ENCODE results near the gene HSD17B11.
"Not testable (repeated sequence)": the region's sequence is repeated elsewhere in the genome, so short reads cannot be mapped to it uniquely, and the experiment has no call there.

HSD17B11 gene

DNA sequence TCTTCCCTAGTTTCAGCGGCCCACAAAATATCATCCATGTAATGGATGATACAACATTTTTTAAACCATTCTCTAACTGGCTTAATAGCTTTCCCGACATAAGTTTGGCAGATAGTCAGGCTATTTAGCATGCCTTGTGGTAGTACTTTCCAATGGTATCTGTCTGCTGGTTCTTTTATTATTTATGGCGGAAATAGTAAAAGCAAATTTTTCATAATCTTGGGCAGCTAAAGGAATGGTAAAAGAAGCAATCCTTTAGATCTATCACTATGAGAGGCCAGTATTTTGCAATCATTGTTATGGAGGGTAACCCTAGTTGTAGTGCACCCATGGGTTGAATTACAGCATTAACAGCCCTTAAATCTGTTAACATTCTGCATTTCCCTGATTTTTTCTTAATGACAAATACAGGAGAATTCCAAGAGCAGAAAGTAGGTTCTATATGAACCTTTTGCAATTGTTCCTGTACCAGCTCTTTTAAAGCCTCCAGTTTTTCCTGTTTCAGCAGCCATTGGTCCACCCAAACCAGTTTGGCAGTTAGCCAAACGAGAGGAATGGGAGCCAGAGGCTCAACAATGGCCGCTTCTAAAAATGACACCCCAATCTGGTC lies 14.3 kb upstream of the HSD17B11 start:
- no peak for DNase-seq (ENCODE audit: low spot score)

GRCh38 chr4:87403732-87404131 lies 12.7 kb upstream of the HSD17B11 start:
- DNase-seq (ENCODE audit: low spot score), result not testable (repeated sequence)

GRCh38 chr4:87399954-87400353 lies 9.0 kb upstream of the HSD17B11 start:
- no peak for DNase-seq (ENCODE audit: low spot score)

DNA sequence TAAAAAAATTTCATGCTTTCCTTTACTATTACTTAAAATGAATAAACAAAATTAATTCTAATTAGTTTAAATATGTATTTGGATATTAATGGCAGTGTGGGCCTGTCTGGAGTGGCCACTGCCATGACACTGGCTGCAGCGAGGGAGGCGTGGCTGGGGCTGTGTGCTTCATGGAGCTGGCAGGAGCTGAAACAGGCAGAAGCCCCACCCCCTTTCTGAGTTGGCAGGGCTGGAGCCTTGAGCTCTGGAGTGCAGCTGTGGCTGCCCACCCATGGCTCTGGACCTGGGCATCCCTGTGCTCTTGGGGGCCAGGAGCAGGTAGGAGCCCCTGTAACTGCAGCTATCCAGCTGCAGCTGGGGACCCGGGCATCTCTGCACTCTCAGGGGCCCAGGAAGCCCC lies 8.2 kb upstream of the HSD17B11 start:
- peak; percentile 29 for DNase-seq (ENCODE audit: low spot score)

DNA sequence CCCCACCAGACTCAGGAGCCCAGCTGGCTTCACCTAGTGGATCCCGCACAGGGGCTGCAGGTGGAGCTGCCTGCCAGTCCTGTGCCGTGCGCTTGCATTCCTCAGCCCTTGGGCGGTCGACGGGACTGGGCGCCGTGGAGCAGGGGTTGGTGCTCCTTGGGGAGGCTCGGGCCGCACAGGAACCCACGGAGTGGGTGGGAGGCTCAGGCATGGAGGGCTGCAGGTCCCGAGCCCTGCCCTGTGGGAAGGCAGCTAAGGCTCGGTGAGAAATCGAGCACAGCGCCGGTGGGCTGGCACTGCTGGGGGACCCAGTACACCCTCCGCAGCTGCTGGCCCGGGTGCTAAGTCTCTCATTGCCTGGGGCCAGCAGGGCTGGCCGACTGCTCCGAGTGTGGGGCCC lies 4.9 kb upstream of the HSD17B11 start:
- not testable (repeated sequence) for DNase-seq (ENCODE audit: low spot score)

GRCh38 chr4:87395073-87395472 lies 4.1 kb upstream of the HSD17B11 start:
- DNase-seq (ENCODE audit: low spot score), result not testable (repeated sequence)

DNA sequence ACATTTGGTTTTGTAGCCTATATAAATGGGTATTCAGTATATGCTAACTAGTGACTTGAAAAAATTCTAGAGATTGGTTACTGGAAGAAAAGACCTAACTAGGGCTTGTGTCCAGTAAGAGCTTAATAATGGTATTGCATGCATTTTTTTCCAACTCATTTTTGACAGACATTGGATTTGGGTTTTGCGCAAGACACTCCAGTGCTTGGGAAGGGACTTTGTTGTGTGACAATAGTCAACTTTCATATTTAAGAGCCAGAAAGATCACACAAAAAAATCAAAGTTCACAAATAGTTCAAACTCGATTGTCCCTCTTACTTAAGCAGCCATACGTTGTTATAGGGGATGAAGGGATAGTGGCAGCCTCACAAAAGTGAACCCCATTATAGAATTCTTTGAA lies 1.2 kb upstream of the HSD17B11 start:
- DNase-seq (ENCODE audit: low spot score), result no peak

GRCh38 chr4:87391576-87392054 lies 627 bp upstream of the HSD17B11 start:
- DNase-seq (ENCODE audit: low spot score), result no peak

GRCh38 chr4:87390551-87390890 lies 467 bp downstream of the HSD17B11 start:
- DNase-seq (ENCODE audit: low spot score), result no peak

DNA sequence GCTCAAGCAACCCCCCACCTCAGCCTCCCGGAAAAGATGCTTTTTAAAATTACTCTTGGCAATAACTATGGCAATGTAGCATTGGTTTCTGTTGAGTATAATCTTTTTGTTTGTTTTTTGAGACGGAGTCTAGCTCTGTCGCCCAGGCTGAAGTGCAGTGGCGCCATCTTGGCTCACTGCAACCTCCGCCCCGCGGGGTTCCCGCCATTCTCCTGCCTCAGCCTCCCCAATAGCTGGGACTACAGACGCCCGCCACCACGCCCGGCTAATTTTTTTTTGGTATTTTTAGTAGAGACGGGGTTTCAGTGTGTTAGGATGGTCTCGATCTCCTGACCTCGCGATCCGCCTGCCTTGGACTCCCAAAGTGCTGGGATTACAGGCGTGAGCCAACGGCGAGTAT lies 933 bp downstream of the HSD17B11 start:
- DNase-seq (ENCODE audit: low spot score), result not testable (repeated sequence)

DNA sequence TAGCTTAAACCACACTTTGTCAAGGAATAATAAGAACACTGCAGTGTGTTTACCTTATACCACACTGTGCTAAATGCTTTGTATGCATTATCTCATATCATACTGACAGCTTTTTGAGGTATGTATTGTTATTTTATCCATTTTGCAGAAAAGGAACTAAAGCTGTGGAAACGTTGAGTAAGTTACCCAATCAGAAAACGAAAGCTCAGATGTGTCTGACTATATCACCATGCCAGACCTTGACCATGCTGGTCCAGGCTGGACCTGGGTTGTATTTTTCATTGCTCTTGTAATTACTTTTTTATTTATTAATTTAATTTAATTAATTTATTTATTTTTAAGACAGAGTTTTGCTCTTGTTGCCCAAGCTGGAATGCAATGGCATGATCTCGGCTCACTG lies 2.1 kb downstream of the HSD17B11 start:
- no peak for DNase-seq (ENCODE audit: low spot score)

DNA sequence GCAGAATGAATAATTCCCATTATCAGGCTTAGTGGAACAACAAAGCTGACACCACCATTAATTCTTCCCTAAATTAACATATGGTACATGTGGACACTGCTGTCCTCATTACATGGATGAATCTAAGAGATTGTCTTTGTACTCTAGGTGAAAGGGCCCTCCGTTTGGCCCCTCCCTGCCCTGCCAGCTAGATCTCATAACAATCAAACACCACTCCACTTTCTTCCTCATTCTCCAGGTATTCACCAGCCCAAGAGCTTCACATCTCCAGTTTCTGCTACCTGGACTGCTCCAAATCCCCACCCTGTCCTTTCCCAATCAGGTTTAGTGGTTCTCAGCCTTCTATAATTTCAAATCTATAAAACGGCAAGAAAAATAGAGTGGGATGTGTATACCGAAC lies 3.8 kb downstream of the HSD17B11 start:
- no peak for DNase-seq (ENCODE audit: low spot score)

- DNase-seq (ENCODE audit: low spot score), result not testable (repeated sequence)
These were observed 6.4 kb downstream of the HSD17B11 start for GRCh38 chr4:87384466-87385132.

DNA sequence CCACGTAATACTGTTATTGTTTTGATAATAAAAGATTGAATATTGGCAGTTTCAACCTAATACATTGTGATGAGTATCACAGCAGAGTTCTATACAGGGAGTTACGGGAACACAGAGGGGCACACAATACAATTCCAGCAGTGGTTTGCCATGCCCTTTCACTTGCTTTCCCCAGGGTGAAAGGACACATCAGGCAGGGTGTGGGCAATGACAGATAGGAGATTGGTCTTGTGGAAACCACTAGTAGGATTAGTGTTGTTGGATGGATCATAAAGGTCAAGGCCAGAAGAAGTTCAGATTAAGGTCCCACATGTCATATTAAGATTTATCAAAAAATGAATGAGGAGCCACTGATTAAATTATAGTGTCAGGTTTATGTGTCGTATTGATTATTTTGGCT lies 8.1 kb downstream of the HSD17B11 start:
- no peak for DNase-seq (ENCODE audit: low spot score)

DNA sequence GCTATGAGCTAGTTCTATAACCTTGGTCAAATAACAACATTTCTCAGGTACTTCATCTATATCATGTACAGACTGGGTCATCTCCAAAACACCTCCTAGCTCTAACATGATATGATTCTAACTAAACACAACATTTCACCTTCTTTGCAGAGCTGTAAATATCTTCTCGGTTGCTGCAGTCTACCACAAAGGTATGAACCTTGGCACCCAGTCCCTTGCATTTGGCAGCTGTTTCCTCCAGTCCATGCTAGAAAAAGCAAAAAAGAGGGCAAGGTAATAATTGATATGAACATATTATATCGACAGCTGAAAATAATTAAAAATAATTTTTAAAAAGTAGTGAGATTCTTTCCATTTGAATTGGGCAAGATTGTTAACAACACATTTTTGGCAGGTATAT lies 8.9 kb downstream of the HSD17B11 start:
- no peak for DNase-seq (ENCODE audit: low spot score)

GRCh38 chr4:87377816-87378215 lies 13.2 kb downstream of the HSD17B11 start:
- DNase-seq (ENCODE audit: low spot score), result no peak

DNA sequence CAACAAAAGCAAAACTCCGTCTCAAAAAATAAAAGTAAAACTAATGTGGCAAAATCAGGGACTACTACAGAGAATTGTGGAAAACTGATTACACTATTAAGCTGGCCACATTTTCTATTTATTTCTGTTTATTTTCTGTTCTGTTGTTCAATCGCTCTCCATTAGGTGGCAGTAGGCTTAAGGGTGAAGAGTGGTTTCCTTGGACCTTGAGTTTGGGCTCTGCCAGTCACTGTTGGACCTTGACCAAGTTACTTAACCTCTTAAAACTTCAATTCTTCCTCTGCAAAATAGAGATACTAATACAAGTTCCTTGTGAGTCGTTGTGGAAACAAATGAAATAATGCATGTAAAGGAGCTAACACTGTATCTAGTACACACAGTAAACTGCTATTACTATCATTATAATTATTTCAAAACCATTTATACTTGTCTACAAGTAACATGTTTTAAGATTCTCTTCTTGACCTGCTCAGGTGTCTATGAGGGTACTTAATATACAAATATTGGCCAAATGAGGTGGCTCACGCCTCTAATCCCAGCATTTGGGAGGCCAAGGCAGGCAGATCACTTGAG lies 15.2 kb downstream of the HSD17B11 start:
- peak; percentile 73 for DNase-seq (ENCODE audit: low spot score)

DNA sequence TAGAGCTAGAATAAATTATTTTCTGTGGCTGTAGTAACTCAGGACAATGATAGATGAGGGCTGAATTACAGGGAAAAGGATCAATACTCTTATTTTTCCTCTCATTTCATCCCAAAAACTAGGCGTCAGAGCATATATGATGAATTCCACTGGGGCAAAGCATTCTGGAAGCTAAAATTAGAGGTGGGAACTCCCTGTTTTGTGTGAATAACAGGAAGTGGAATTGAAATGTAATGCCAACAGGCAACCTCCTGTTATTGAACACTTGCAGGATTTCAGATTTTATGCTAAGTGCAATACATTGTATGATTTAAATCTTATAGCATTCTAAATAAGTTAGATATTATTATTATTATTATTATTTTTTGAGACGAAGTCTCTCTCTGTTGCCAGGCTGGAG lies 20.9 kb downstream of the HSD17B11 start:
- DNase-seq (ENCODE audit: low spot score), result no peak

GRCh38 chr4:87366521-87367162 lies 24.3 kb downstream of the HSD17B11 start:
- DNase-seq (ENCODE audit: low spot score), result no peak

GRCh38 chr4:87365348-87365747 lies 25.6 kb downstream of the HSD17B11 start:
- DNase-seq (ENCODE audit: low spot score), result no peak

- DNase-seq (ENCODE audit: low spot score), result no peak
These were observed 27.4 kb downstream of the HSD17B11 start for GRCh38 chr4:87363552-87363951.

DNA sequence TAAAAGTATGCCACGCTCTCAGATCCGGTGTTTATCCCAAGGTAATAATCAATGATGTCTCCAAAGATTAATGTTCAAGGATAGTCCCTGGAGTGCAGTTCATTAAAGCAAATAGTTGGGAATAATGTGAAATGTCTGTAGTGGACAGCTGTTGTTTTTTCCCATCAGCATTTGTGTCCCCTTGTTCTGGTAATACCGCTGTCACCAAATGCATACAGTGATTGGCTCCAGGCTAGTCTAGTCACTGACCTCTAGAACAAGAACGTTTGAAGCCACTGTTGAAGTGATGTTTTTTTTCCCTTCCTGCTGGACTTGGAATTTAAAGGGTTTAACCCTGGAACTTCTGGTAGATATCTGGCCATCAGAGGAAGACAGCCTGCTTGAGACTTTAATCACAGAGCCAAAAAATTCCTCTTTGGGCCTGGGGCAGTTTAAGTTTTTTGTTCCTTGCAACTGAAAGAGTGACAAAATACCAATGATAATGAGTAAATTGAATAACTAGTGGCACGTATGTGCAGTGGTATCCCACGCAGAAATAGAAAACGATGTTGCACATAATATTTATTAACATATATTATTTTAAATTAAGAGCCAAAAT lies 30.6 kb downstream of the HSD17B11 start:
- no peak for DNase-seq (ENCODE audit: low spot score)

DNA sequence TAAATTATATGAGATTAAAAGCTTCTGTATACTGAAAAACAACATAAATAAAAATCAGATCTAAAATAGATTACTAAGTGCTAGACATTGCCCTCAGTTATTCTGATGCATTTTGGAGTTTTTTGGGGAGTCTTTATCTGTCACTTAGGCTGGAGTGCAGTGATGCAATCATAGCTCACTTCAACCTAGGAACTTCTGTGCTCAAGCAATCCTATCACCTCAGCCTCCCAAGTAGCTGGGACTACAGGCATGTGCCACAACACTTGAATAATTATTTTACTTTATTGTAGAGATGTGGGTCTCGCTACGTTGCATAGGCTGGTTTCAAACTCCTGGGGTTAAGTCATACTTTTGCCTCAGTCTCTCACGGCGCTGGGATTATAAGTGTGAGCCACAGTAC lies 31.7 kb downstream of the HSD17B11 start:
- no peak for DNase-seq (ENCODE audit: low spot score)
